ENCODE results near the gene KRTAP5-5. TPM values are rescaled to one million over a fixed set of nuclear protein-coding genes. Genes with fewer than 3 reads are reported as not detected.

Gene KRTAP5-5
- total and polyA plus RNA-seq, 2 of the 8 experiments (the other 6 are each of a cell fraction or from before 2014, with no cell fraction given), result 0.09 TPM; not detected in 1

DNA sequence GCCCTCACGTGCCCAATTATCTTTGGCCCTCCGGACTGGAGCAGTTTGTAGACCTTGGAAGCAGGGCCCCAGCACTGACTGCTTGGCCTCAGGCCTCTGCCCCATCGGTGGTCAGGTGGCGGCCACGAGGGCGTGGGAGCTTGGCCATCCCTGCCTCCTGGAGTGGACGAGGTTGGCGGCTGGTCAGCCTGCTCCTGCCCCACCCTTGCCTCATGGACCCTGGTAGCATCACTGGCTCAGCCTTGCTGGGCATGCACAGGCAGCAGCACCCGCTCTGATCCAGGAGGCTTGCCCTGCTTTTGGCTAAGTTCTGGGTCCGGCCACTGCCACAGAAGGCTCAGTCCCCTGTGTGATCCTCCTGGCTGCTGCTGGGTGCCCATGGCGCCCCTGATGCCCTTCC lies 25.4 kb upstream of the KRTAP5-5 start:
- Histone ChIP-seq H3K36me3 (ENCODE audit: control insufficient read depth in 2 of 4, insufficient read depth in 4 of 4, low read length in 3 of 4) (no peaks in the 10 kb centered on the region), H3K14ac (ENCODE audit: insufficient read length) (no peak overlapping the region), H3K79me2 (ENCODE audit: control insufficient read depth in 1 of 2, insufficient read depth in 2 of 2, low read length in 2 of 2) (no peaks in the 10 kb centered on the region), H2BK12ac (ENCODE audit: low read depth, low read length) (no peak overlapping the region), H2BK120ac (replicated peaks; ENCODE audit: low read depth, low read length) (no peak overlapping the region), H3K27ac (ENCODE audit: low read depth, low read length) (no peak overlapping the region), H3K79me1 (ENCODE audit: low read depth, low read length) (no peaks in the 10 kb centered on the region), H2BK20ac (ENCODE audit: low read length) (no peak overlapping the region), H3K4me1 (replicated peaks in 1 of 4; ENCODE audit: control insufficient read depth in 3 of 4, insufficient read depth in 4 of 4, low read length in 3 of 4) (no peaks in the 10 kb centered on the region), H4K20me1 (replicated peaks in 1 of 2; ENCODE audit: control insufficient read depth in 1 of 2, insufficient read depth in 2 of 2, low read length in 2 of 2) (peaks cover 0 to 2% of the 10 kb centered on the region in 2 experiments), H4K91ac (replicated peaks; ENCODE audit: insufficient read length, low read length) (no peak overlapping the region), H3K23me2 (ENCODE audit: low read depth, low read length) (peaks cover 2% of the 10 kb centered on the region; the same call in 1 of the 2 replicates), H2AK5ac (ENCODE audit: low read depth, low read length) (no peak overlapping the region), H3K18ac (ENCODE audit: extremely low read depth, low read length) (no peak overlapping the region; the same call in 1 of the 2 replicates), H3K4me2 (ENCODE audit: insufficient read depth in 1 of 2, low read depth in 2 of 2, low read length in 2 of 2) (no peak overlapping the region), H2AFZ (ENCODE audit: low read length) (no peak overlapping the region), H3K4ac (replicated peaks; ENCODE audit: insufficient read length, low read depth, low read length) (no peak overlapping the region), H3K9ac (replicated peaks in 1 of 4; ENCODE audit: extremely low read depth in 1 of 4, low read depth in 3 of 4, low read length in 3 of 4) (no peak overlapping the region), H4K5ac (ENCODE audit: insufficient read length, low read depth, low read length) (no peak overlapping the region), H3K56ac (replicated peaks; ENCODE audit: insufficient read length, low read depth, low read length) (no peak overlapping the region), H4K8ac (ENCODE audit: extremely low read depth, insufficient read depth, low read length) (no peak overlapping the region), H3K4me3 (ENCODE audit: extremely low read depth in 1 of 4, insufficient read depth in 2 of 4, low read depth in 3 of 4, low read length in 4 of 4) (no peak overlapping the region), H3K9me3 (ENCODE audit: insufficient read depth in 2 of 2, low read depth in 1 of 2, low read length in 1 of 2) (peaks cover 0 to 4% of the 10 kb centered on the region in 2 experiments; a peak in 1 of 4 replicates), H3K27me3 (replicated peaks in 1 of 4; ENCODE audit: control insufficient read depth in 3 of 4, extremely low read depth in 1 of 4, insufficient read depth in 3 of 4, low read length in 3 of 4) (no peaks in the 10 kb centered on the region), H3K23ac (ENCODE audit: insufficient read length) (no peak overlapping the region), H2BK15ac (ENCODE audit: low read length) (no peak overlapping the region), H2BK5ac (ENCODE audit: low read depth, low read length) (no peak overlapping the region)
- WGBS, 2 experiments (ENCODE audit: extremely low coverage in 1 of 2, insufficient coverage in 1 of 2, insufficient read length in 1 of 2, insufficient replicate concordance in 2 of 2, low coverage in 1 of 2, low lambda C conversion rate in 2 of 2, missing lambda C conversion rate in 1 of 2), result 90% methylated on average over 10 of the region's 11 CpGs; no CpG with 5 or more reads in 1 of the 2 experiments
- DNase-seq (ENCODE audit: low read depth in 1 of 2, low spot score in 2 of 2) (no peak), FAIRE-seq (no peak)
- CTCF ChIA-PET (ENCODE audit: partially characterized antibody), result no interaction called here
- POLR2A ChIA-PET (ENCODE audit: partially characterized antibody), result no interaction called here
- TF ChIP-seq CHD1 (IDR thresholded peaks at IDR 0.05; ENCODE audit: low read depth, low read length) (no peak), RAD21 (IDR thresholded peaks at IDR 0.05 in 1 of 2, conservative IDR thresholded peaks at IDR 0.05 in 1 of 2; ENCODE audit: low read depth in 2 of 2, low read length in 2 of 2) (no peak), GABPA (IDR thresholded peaks at IDR 0.05; ENCODE audit: borderline replicate concordance, insufficient read depth, low read length) (no peak), ASH2L (IDR thresholded peaks at IDR 0.05; ENCODE audit: low read length) (no peak), TCF12 (IDR thresholded peaks at IDR 0.05; ENCODE audit: low read depth, low read length) (no peak), SP2 (IDR thresholded peaks at IDR 0.05; ENCODE audit: low read length) (no peak), SIN3A (conservative IDR thresholded peaks at IDR 0.05 in 1 of 2, IDR thresholded peaks at IDR 0.05 in 1 of 2; ENCODE audit: low read depth in 1 of 2, low read length in 2 of 2) (no peak), SP4 (IDR thresholded peaks at IDR 0.05; ENCODE audit: low read length) (no peak), SIRT6 (IDR thresholded peaks at IDR 0.05; ENCODE audit: low read length) (no peak), EZH2 (IDR thresholded peaks at IDR 0.05; ENCODE audit: low read depth, low read length, severe bottlenecking) (no peak), CHD2 (IDR thresholded peaks at IDR 0.05; ENCODE audit: low read length) (no peak), SUZ12 (IDR thresholded peaks at IDR 0.05; ENCODE audit: low read length) (no peak), NANOG (IDR thresholded peaks at IDR 0.05; ENCODE audit: insufficient read depth, low read depth, low read length, poor library complexity, severe bottlenecking) (no peak)
- TF ChIP-seq, protein P1, sequence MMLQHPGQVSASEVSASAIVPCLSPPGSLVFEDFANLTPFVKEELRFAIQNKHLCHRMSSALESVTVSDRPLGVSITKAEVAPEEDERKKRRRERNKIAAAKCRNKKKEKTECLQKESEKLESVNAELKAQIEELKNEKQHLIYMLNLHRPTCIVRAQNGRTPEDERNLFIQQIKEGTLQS (IDR thresholded peaks at IDR 0.05; ENCODE audit: insufficient read depth, low read depth, low read length), result no peak
